ELF-1 (cell line): Measurements from ENCODE around the gene ZIM2.

ENCODE experiments used
- DNase-seq: peaks from one replicate; pipeline ENCODE4 v3.0.0-alpha.2; 2016; ENCODE audit warnings: low read depth, low spot score

ZIM2 gene

GRCh38 chr19:56838909-56839651 is 1.4 kb downstream of the ZIM2 start:
- no peak for DNase-seq

- DNase-seq = no peak
Observed at GRCh38 chr19:56838024-56838908, 2.3 kb downstream of the ZIM2 start.

- no peak for DNase-seq
Observed at GRCh38 chr19:56837492-56838023, 3.0 kb downstream of the ZIM2 start.

- DNase-seq = no peak
Observed at GRCh38 chr19:56837004-56837403, 3.5 kb downstream of the ZIM2 start.

GRCh38 chr19:56836059-56836458 is 4.5 kb downstream of the ZIM2 start:
- DNase-seq = no peak

- DNase-seq = no peak
Observed at GRCh38 chr19:56835401-56835800, 5.1 kb downstream of the ZIM2 start.

- no peak for DNase-seq
Observed at GRCh38 chr19:56834564-56835375, 5.8 kb downstream of the ZIM2 start.

GRCh38 chr19:56832352-56832928 is 8.1 kb downstream of the ZIM2 start:
- DNase-seq = no peak

- no peak for DNase-seq
Observed at GRCh38 chr19:56831255-56831654, 9.3 kb downstream of the ZIM2 start.

GRCh38 chr19:56829596-56829995 is 10.9 kb downstream of the ZIM2 start:
- no peak for DNase-seq

- DNase-seq = no peak
Observed at GRCh38 chr19:56827708-56828107, 12.8 kb downstream of the ZIM2 start.

- DNase-seq = no peak
Observed at GRCh38 chr19:56823956-56824355, 16.6 kb downstream of the ZIM2 start.

GRCh38 chr19:56823417-56823816 is 17.1 kb downstream of the ZIM2 start:
- DNase-seq = no peak

- no peak for DNase-seq
Observed at GRCh38 chr19:56822755-56823154, 17.8 kb downstream of the ZIM2 start.

GRCh38 chr19:56821675-56822074 is 18.9 kb downstream of the ZIM2 start:
- DNase-seq = no peak

GRCh38 chr19:56821209-56821608 is 19.3 kb downstream of the ZIM2 start:
- no peak for DNase-seq

- DNase-seq = no peak
Observed at GRCh38 chr19:56819166-56819565, 21.4 kb downstream of the ZIM2 start.

GRCh38 chr19:56814656-56815055 is 25.9 kb downstream of the ZIM2 start:
- no peak for DNase-seq

GRCh38 chr19:56813531-56813930 is 27.0 kb downstream of the ZIM2 start:
- no peak for DNase-seq

GRCh38 chr19:56811480-56811879 is 29.0 kb downstream of the ZIM2 start:
- no peak for DNase-seq

- DNase-seq = no peak
Observed at GRCh38 chr19:56810260-56810659, 30.3 kb downstream of the ZIM2 start.
